ENCODE measurements around the gene LAMA1. TPM values are rescaled to one million over a fixed set of nuclear protein-coding genes. Genes with fewer than 3 reads are reported as not detected.

LAMA1 gene
- polyA plus RNA-seq, 1 donor from 2014 or later, result 10.3 TPM

DNA sequence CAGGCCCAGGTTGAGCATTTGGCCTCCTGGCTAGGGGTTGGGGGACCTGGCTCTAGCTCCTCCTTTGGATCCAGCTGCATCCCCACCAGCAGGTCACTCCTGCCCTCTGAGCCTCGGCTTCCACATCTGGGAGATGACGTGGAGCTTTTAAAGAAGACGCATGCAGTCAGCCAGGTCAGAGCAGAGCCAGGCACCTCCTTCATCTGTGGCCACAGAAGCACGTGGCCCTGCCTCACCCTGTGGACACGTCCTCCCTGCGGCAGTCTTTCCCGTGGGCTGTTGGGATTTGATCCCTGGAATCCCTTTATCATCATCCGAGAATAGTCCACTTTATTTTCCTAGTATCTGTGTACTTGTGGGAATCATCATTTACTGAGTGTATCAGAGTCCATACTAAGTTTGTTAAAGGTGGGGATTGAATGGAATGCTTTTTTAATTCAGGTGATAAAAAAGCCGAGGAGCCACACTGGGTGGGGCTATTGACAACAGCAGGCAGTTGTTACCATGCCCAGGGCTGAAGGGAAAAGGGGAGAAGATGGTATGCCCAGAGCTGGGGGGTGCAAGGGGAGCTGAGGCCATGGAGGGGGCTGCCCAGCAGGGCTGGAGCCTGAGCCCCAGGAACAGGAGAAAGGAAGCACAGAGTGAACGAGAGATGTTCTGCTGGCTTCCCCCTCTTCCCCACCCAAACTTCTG lies 170.1 kb downstream of the LAMA1 start:
- Histone ChIP-seq H2AFZ (ENCODE audit: low read depth, low read length) (no peak overlapping the region), H3K36me3 (ENCODE audit: insufficient read depth, low read length) (no peaks in the 10 kb centered on the region), H3F3A (ENCODE audit: insufficient read depth, low read length, poor library complexity, severe bottlenecking) (no peaks in the 10 kb centered on the region), H4K20me1 (ENCODE audit: insufficient read depth) (no peaks in the 10 kb centered on the region), H3K4me3 (ENCODE audit: low read length) (no peak overlapping the region), H3K27ac (ENCODE audit: low read length) (no peak overlapping the region), H3K9me2 (ENCODE audit: insufficient read depth, low read length) (no peaks in the 10 kb centered on the region), H3K9ac (ENCODE audit: low read length) (no peak overlapping the region), H3K79me2 (replicated peaks; ENCODE audit: insufficient read depth, low read length) (no peaks in the 10 kb centered on the region), H3K4me2 (ENCODE audit: low read length) (no peak overlapping the region), H3K27me3 (ENCODE audit: insufficient read depth, low read depth, low read length) (no peaks in the 10 kb centered on the region), H3K9me3 (ENCODE audit: low read length) (no peaks in the 10 kb centered on the region)
- TF ChIP-seq, protein P1, sequence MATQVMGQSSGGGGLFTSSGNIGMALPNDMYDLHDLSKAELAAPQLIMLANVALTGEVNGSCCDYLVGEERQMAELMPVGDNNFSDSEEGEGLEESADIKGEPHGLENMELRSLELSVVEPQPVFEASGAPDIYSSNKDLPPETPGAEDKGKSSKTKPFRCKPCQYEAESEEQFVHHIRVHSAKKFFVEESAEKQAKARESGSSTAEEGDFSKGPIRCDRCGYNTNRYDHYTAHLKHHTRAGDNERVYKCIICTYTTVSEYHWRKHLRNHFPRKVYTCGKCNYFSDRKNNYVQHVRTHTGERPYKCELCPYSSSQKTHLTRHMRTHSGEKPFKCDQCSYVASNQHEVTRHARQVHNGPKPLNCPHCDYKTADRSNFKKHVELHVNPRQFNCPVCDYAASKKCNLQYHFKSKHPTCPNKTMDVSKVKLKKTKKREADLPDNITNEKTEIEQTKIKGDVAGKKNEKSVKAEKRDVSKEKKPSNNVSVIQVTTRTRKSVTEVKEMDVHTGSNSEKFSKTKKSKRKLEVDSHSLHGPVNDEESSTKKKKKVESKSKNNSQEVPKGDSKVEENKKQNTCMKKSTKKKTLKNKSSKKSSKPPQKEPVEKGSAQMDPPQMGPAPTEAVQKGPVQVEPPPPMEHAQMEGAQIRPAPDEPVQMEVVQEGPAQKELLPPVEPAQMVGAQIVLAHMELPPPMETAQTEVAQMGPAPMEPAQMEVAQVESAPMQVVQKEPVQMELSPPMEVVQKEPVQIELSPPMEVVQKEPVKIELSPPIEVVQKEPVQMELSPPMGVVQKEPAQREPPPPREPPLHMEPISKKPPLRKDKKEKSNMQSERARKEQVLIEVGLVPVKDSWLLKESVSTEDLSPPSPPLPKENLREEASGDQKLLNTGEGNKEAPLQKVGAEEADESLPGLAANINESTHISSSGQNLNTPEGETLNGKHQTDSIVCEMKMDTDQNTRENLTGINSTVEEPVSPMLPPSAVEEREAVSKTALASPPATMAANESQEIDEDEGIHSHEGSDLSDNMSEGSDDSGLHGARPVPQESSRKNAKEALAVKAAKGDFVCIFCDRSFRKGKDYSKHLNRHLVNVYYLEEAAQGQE (IDR thresholded peaks at IDR 0.05; ENCODE audit: borderline replicate concordance), result no peak
- TF ChIP-seq EP300 (conservative IDR thresholded peaks at IDR 0.05; ENCODE audit: poor library complexity, severe bottlenecking), result no peak

DNA sequence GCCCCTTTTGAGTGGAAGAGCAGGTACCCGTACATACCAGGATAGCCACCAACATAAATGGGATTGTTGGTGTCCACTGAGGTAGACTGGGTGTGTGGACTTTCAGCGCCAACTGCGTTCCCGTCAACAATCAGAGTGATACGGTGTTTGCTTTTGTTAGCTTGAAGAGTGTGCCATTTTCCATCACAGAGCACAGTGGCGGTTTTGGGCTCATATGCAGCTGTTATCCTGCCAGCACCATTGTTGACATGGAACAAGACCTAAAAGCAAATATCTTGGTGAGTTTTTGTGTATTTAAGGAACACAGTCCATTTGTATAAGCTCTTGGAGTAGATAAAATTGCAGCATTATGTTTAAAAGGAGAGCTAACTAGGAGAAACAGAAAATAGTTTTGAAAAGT lies 174.5 kb downstream of the LAMA1 start:
- Histone ChIP-seq H3K4me3 (ENCODE audit: low read length) (no peak overlapping the region), H3K9me3 (ENCODE audit: low read length) (no peaks in the 10 kb centered on the region)

DNA sequence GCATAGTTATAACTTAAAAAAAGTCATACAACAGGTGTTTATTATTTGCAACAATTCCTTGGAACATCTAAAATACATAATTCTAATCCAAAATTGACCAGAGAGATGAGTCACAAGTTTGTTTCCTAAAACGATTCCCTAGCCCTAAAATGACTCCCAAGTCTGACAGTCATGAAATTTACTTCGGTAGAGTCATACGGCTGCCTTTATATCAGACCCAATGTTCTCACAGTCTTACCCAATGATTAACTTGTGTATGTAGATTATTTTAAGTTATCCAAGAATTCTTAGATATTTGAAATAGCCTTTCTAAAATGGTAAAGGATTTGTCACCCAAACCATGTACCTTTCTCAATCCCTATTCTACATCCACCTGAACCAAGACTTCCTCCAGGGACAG lies 174.9 kb downstream of the LAMA1 start:
- Histone ChIP-seq H2AFZ (ENCODE audit: low read depth, low read length) (no peak overlapping the region), H3K27me3 (ENCODE audit: insufficient read depth, low read depth, low read length) (no peaks in the 10 kb centered on the region), H3K79me2 (replicated peaks; ENCODE audit: insufficient read depth, low read length) (no peaks in the 10 kb centered on the region), H3K9ac (ENCODE audit: low read length) (no peak overlapping the region), H3K4me2 (ENCODE audit: low read length) (no peak overlapping the region), H3K4me3 (ENCODE audit: low read length) (no peak overlapping the region), H4K20me1 (ENCODE audit: insufficient read depth) (no peaks in the 10 kb centered on the region), H3K27ac (ENCODE audit: low read length) (no peak overlapping the region), H3K9me2 (ENCODE audit: insufficient read depth, low read length) (no peaks in the 10 kb centered on the region), H3K9me3 (ENCODE audit: low read length) (no peaks in the 10 kb centered on the region), H3K36me3 (ENCODE audit: insufficient read depth, low read length) (no peaks in the 10 kb centered on the region), H3F3A (ENCODE audit: insufficient read depth, low read length, poor library complexity, severe bottlenecking) (no peaks in the 10 kb centered on the region)
- TF ChIP-seq POLR2AphosphoS5 (IDR thresholded peaks at IDR 0.05) (no peak), RAD21 (conservative IDR thresholded peaks at IDR 0.05) (no peak), EZH2 (IDR thresholded peaks at IDR 0.05; ENCODE audit: borderline replicate concordance, insufficient read depth, low read length, poor library complexity, severe bottlenecking) (no peak), TAF1 (IDR thresholded peaks at IDR 0.05; ENCODE audit: low read depth) (no peak), MXI1 (conservative IDR thresholded peaks at IDR 0.05; ENCODE audit: poor library complexity, severe bottlenecking) (no peak), SMC3 (conservative IDR thresholded peaks at IDR 0.05; ENCODE audit: poor library complexity) (no peak), EP300 (conservative IDR thresholded peaks at IDR 0.05; ENCODE audit: poor library complexity, severe bottlenecking) (no peak)
- TF ChIP-seq, protein P1 (IDR thresholded peaks at IDR 0.05; ENCODE audit: borderline replicate concordance), result no peak

More for the DNA sequence above, 174.5 kb downstream of the LAMA1 start:
- H2AFZ ChIP-seq (ENCODE audit: low read depth, low read length), result no peak overlapping the region
- H3K4me2 ChIP-seq (ENCODE audit: low read length), result no peak overlapping the region
- no peak overlapping the region for H3K27ac ChIP-seq (ENCODE audit: low read length)
- H3K9ac ChIP-seq (ENCODE audit: low read length), result no peak overlapping the region
- no peaks in the 10 kb centered on the region for H3K36me3 ChIP-seq (ENCODE audit: insufficient read depth, low read length)
- no peaks in the 10 kb centered on the region for H3K9me2 ChIP-seq (ENCODE audit: insufficient read depth, low read length)
- no peaks in the 10 kb centered on the region for H3K27me3 ChIP-seq (ENCODE audit: insufficient read depth, low read depth, low read length)
- TF ChIP-seq TAF1 (IDR thresholded peaks at IDR 0.05; ENCODE audit: low read depth) (no peak), EZH2 (IDR thresholded peaks at IDR 0.05; ENCODE audit: borderline replicate concordance, insufficient read depth, low read length, poor library complexity, severe bottlenecking) (no peak), EP300 (conservative IDR thresholded peaks at IDR 0.05; ENCODE audit: poor library complexity, severe bottlenecking) (no peak), MXI1 (conservative IDR thresholded peaks at IDR 0.05; ENCODE audit: poor library complexity, severe bottlenecking) (no peak), RAD21 (conservative IDR thresholded peaks at IDR 0.05) (no peak), POLR2AphosphoS5 (IDR thresholded peaks at IDR 0.05) (no peak)
- TF ChIP-seq, protein P2, sequence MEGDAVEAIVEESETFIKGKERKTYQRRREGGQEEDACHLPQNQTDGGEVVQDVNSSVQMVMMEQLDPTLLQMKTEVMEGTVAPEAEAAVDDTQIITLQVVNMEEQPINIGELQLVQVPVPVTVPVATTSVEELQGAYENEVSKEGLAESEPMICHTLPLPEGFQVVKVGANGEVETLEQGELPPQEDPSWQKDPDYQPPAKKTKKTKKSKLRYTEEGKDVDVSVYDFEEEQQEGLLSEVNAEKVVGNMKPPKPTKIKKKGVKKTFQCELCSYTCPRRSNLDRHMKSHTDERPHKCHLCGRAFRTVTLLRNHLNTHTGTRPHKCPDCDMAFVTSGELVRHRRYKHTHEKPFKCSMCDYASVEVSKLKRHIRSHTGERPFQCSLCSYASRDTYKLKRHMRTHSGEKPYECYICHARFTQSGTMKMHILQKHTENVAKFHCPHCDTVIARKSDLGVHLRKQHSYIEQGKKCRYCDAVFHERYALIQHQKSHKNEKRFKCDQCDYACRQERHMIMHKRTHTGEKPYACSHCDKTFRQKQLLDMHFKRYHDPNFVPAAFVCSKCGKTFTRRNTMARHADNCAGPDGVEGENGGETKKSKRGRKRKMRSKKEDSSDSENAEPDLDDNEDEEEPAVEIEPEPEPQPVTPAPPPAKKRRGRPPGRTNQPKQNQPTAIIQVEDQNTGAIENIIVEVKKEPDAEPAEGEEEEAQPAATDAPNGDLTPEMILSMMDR (IDR thresholded peaks at IDR 0.05; ENCODE audit: poor library complexity, severe bottlenecking), result no peak
- H4K20me1 ChIP-seq (ENCODE audit: insufficient read depth), result no peaks in the 10 kb centered on the region
- H3K79me2 ChIP-seq (replicated peaks; ENCODE audit: insufficient read depth, low read length), result no peaks in the 10 kb centered on the region
- H3F3A ChIP-seq (ENCODE audit: insufficient read depth, low read length, poor library complexity, severe bottlenecking), result no peaks in the 10 kb centered on the region

Data from neural cell (in vitro differentiated cells).